HL-60/S4 treated with retinoic acid at 250 ng/mL for 4 days and 3 days (cell line): Measurements from ENCODE around the gene CENPM.

Experiments used
- in situ Hi-C: fragments of 300-500 bp; cut with MboI; formaldehyde crosslinking; loops from 2 replicates; pipeline ENCODE4 v1.7.0; 2022; ENCODE audit warnings: low sequenced_read_pairs

The CENPM gene

GRCh38 chr22:41946629-41947423 is at the start of gene CENPM:
TSS of gene CENPM (minus strand) at chr22:41947152. CDS start at chr22:41947076, 76 bp downstream.
- in situ Hi-C loops: loop anchor here (10.0 kb wide), 1 partner anchor 252 kb away; the partner anchor contains the start of gene MEI1

GRCh38 chr22:41995211-41995610 is 48.3 kb upstream of the CENPM start:
- in situ Hi-C loops: no loop called here

- in situ Hi-C loops: no loop called here
These were observed 45.5 kb upstream of the CENPM start for GRCh38 chr22:41992496-41992895.

GRCh38 chr22:41991111-41991510 is 44.2 kb upstream of the CENPM start:
- in situ Hi-C loops: no loop called here

GRCh38 chr22:41989246-41989645 is 42.3 kb upstream of the CENPM start:
- in situ Hi-C loops: no loop called here

- in situ Hi-C loops: no loop called here
These were observed 40.3 kb upstream of the CENPM start for GRCh38 chr22:41987276-41987675.

- in situ Hi-C loops: no loop called here
These were observed 36.8 kb upstream of the CENPM start for GRCh38 chr22:41983513-41984405.

GRCh38 chr22:41982865-41983264 is 35.9 kb upstream of the CENPM start:
- in situ Hi-C loops: no loop called here

GRCh38 chr22:41979423-41980250 is 32.7 kb upstream of the CENPM start:
- in situ Hi-C loops: no loop called here

GRCh38 chr22:41978732-41979131 is 31.8 kb upstream of the CENPM start:
- in situ Hi-C loops: no loop called here

GRCh38 chr22:41976961-41977566 is 30.1 kb upstream of the CENPM start:
- in situ Hi-C loops: no loop called here

- in situ Hi-C loops: no loop called here
These were observed 29.3 kb upstream of the CENPM start for GRCh38 chr22:41976070-41976901.

- in situ Hi-C loops: no loop called here
These were observed 28.5 kb upstream of the CENPM start for GRCh38 chr22:41975299-41976069.

GRCh38 chr22:41974691-41975290 is 27.8 kb upstream of the CENPM start:
- in situ Hi-C loops: no loop called here

GRCh38 chr22:41971431-41971830 is 24.5 kb upstream of the CENPM start:
- in situ Hi-C loops: no loop called here

- in situ Hi-C loops: no loop called here
These were observed 23.6 kb upstream of the CENPM start for GRCh38 chr22:41970601-41971000.

GRCh38 chr22:41969110-41969646 is 22.2 kb upstream of the CENPM start, which contains the start of gene SEPTIN3:
TSS of gene SEPTIN3 (plus strand) at chr22:41969443. CDS start at chr22:41971493, 2,050 bp downstream.
- in situ Hi-C loops: no loop called here

GRCh38 chr22:41968601-41969000 is 21.6 kb upstream of the CENPM start:
- in situ Hi-C loops: no loop called here
